ENCODE results near the gene IPO5. TPM values are rescaled to one million over a fixed set of nuclear protein-coding genes. Genes with fewer than 3 reads are reported as not detected.

IPO5 gene
- total and polyA plus RNA-seq, 7 donors, result 13.4 to 147 (median 106) TPM

GRCh38 chr13:98048265-98048664, 94.8 kb downstream of the IPO5 start:
- TF ChIP-seq CTCF (IDR thresholded peaks at IDR 0.05) (no peak), POLR2A (IDR thresholded peaks at IDR 0.05) (no peak), POLR2AphosphoS5 (IDR thresholded peaks at IDR 0.05) (no peak)
- H3K4me3 ChIP-seq, result no peak overlapping the region
- intact Hi-C loops (cut with DNase I), result no loop called here
- WGBS, 2 donors, result 75 to 84% methylated on average over 9 of the region's 9 CpGs
- DNase-seq, result no peak
- H3K36me3 ChIP-seq, result no peaks in the 10 kb centered on the region
- H3K9me3 ChIP-seq, result no peaks in the 10 kb centered on the region
- no peak overlapping the region for H3K27ac ChIP-seq
- no peaks in the 10 kb centered on the region for H3K27me3 ChIP-seq
- H3K4me1 ChIP-seq, result no peaks in the 10 kb centered on the region

GRCh38 chr13:98050041-98050466, 96.6 kb downstream of the IPO5 start:
- no peak for TF ChIP-seq POLR2AphosphoS5 (IDR thresholded peaks at IDR 0.05)
- Histone ChIP-seq H3K27me3 (no peaks in the 10 kb centered on the region), H3K4me3 (no peak overlapping the region), H3K36me3 (no peaks in the 10 kb centered on the region), H3K27ac (no peak overlapping the region), H3K9me3 (no peaks in the 10 kb centered on the region), H3K4me1 (no peaks in the 10 kb centered on the region)
- DNase-seq, result no peak
- 48 to 65% methylated on average over 6 of the region's 6 CpGs for WGBS, 2 donors
- intact Hi-C loops (cut with DNase I), result no loop called here

- DNase-seq, result no peak
- intact Hi-C loops (cut with DNase I), result no loop called here
- Histone ChIP-seq H3K36me3 (no peaks in the 10 kb centered on the region), H3K4me1 (no peaks in the 10 kb centered on the region), H3K4me3 (no peak overlapping the region), H3K27me3 (no peaks in the 10 kb centered on the region), H3K27ac (no peak overlapping the region), H3K9me3 (no peaks in the 10 kb centered on the region)
- TF ChIP-seq EP300 (IDR thresholded peaks at IDR 0.05) (no peak), CTCF (IDR thresholded peaks at IDR 0.05) (no peak), POLR2A (IDR thresholded peaks at IDR 0.05) (no peak), POLR2AphosphoS5 (IDR thresholded peaks at IDR 0.05) (no peak)
- WGBS, 2 donors, result 85 to 94% methylated on average over 6 of the region's 6 CpGs
Measured at GRCh38 chr13:98052412-98052811, 98.9 kb downstream of the IPO5 start.

- Histone ChIP-seq H3K27me3 (no peaks in the 10 kb centered on the region), H3K27ac (no peak overlapping the region), H3K9me3 (no peaks in the 10 kb centered on the region), H3K4me3 (no peak overlapping the region), H3K4me1 (no peaks in the 10 kb centered on the region), H3K36me3 (no peaks in the 10 kb centered on the region)
- 88 to 89% methylated on average over 6 of the region's 6 CpGs for WGBS, 2 donors
- no peak for DNase-seq
- intact Hi-C loops (cut with DNase I), result no loop called here
- no peak for TF ChIP-seq POLR2A (IDR thresholded peaks at IDR 0.05)
- TF ChIP-seq POLR2AphosphoS5 (IDR thresholded peaks at IDR 0.05), result no peak
- TF ChIP-seq CTCF (IDR thresholded peaks at IDR 0.05), result no peak
- TF ChIP-seq EP300 (IDR thresholded peaks at IDR 0.05), result no peak
Measured at GRCh38 chr13:98054301-98054700, 100.8 kb downstream of the IPO5 start.

GRCh38 chr13:98055623-98056022, 102.1 kb downstream of the IPO5 start:
- intact Hi-C loops (cut with DNase I), result no loop called here
- no peak for TF ChIP-seq POLR2A (IDR thresholded peaks at IDR 0.05)
- TF ChIP-seq CTCF (IDR thresholded peaks at IDR 0.05), result no peak
- TF ChIP-seq EP300 (IDR thresholded peaks at IDR 0.05), result no peak
- no peak for TF ChIP-seq POLR2AphosphoS5 (IDR thresholded peaks at IDR 0.05)
- Histone ChIP-seq H3K27ac (no peak overlapping the region), H3K36me3 (no peaks in the 10 kb centered on the region), H3K4me3 (no peak overlapping the region), H3K4me1 (no peaks in the 10 kb centered on the region), H3K27me3 (no peaks in the 10 kb centered on the region), H3K9me3 (no peaks in the 10 kb centered on the region)
- 50 to 80% methylated on average over 6 of the region's 6 CpGs for WGBS, 2 donors
- DNase-seq, result no peak

Data from sigmoid colon (tissue), 7 donors.